ENCODE measurements around the gene BRI3. TPM values are rescaled to one million over a fixed set of nuclear protein-coding genes. Genes with fewer than 3 reads are reported as not detected.
A peak's percentile ranks its signal among the peaks of the same experiment; 100 is the strongest.

The BRI3 gene
- total and polyA plus RNA-seq, 2 of the 13 experiments (the other 11 are each of a cell fraction or from before 2014, with no cell fraction given) = 54.0 to 103 TPM

DNA sequence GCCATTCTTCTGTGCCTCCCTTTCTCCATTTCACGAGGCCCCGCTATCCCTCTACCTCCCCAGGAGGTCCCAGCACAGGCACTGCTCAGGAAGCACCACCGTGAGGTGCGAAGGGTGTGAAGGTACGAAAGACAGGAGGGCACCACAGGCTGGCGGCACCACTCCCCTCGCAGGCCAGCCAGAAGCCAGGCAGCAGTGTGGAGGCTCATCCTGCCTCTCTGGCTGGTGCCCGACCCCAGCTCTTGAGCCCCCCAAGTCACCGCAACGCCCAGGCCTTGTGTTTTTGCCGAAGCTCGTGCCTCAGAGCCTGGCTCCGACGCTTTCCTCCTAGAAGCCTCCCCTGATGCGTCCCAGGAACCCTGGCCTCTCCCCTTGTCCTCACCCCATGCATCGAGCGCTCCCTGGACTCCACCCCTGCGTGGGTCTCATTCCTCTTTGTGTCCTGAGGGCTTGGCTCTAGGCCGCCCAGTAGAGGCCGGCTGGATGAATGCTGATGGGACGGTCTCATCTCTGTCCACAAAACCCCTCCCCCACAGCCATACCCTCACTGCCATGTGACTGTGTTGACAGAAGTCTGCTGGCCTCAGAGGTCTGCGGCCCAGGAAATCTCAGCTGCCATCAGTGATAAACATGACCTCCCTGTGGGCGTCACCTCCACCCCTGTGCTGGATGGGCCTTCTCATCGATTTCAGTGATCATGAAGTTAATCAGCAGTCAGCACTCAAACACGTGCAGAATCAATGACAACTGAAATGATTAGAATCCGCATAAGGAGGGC, 19.3 kb downstream of the BRI3 start (continued):
- peak; percentile 51; the same call in 1 of the 2 replicates for TF ChIP-seq ZBTB20 (CRISPR knock-in tag; IDR thresholded peaks at IDR 0.05; ENCODE audit: borderline replicate concordance, low read depth)
- TF ChIP-seq, protein P1, sequence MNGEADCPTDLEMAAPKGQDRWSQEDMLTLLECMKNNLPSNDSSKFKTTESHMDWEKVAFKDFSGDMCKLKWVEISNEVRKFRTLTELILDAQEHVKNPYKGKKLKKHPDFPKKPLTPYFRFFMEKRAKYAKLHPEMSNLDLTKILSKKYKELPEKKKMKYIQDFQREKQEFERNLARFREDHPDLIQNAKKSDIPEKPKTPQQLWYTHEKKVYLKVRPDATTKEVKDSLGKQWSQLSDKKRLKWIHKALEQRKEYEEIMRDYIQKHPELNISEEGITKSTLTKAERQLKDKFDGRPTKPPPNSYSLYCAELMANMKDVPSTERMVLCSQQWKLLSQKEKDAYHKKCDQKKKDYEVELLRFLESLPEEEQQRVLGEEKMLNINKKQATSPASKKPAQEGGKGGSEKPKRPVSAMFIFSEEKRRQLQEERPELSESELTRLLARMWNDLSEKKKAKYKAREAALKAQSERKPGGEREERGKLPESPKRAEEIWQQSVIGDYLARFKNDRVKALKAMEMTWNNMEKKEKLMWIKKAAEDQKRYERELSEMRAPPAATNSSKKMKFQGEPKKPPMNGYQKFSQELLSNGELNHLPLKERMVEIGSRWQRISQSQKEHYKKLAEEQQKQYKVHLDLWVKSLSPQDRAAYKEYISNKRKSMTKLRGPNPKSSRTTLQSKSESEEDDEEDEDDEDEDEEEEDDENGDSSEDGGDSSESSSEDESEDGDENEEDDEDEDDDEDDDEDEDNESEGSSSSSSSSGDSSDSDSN (CRISPR knock-in tag; IDR thresholded peaks at IDR 0.05) = 0 out of 2 replicates have a peak, but pooled peaks have one; percentile 19
- TF ChIP-seq ZNF12 (CRISPR knock-in tag; IDR thresholded peaks at IDR 0.05) = no peak
- TF ChIP-seq, protein P2, sequence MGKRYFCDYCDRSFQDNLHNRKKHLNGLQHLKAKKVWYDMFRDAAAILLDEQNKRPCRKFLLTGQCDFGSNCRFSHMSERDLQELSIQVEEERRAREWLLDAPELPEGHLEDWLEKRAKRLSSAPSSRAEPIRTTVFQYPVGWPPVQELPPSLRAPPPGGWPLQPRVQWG (CRISPR knock-in tag; IDR thresholded peaks at IDR 0.05; ENCODE audit: borderline replicate concordance, low read depth) = no peak
- TF ChIP-seq TARDBP (CRISPR knock-in tag; IDR thresholded peaks at IDR 0.05) = peak; percentile 89
- no peak for TF ChIP-seq RFX5 (IDR thresholded peaks at IDR 0.05; ENCODE audit: low read depth, low read length)
- TF ChIP-seq GABPA (IDR thresholded peaks at IDR 0.05; ENCODE audit: low read depth, low read length) = no peak
- TF ChIP-seq GABPA (CRISPR knock-in tag; IDR thresholded peaks at IDR 0.05; ENCODE audit: low read depth) = no peak
- TF ChIP-seq, protein P3, sequence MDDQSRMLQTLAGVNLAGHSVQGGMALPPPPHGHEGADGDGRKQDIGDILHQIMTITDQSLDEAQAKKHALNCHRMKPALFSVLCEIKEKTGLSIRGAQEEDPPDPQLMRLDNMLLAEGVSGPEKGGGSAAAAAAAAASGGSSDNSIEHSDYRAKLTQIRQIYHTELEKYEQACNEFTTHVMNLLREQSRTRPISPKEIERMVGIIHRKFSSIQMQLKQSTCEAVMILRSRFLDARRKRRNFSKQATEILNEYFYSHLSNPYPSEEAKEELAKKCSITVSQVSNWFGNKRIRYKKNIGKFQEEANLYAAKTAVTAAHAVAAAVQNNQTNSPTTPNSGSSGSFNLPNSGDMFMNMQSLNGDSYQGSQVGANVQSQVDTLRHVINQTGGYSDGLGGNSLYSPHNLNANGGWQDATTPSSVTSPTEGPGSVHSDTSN (CRISPR knock-in tag; IDR thresholded peaks at IDR 0.05; ENCODE audit: borderline replicate concordance) = no peak
- TF ChIP-seq MTA1 (CRISPR knock-in tag; IDR thresholded peaks at IDR 0.05; ENCODE audit: borderline replicate concordance) = peak; percentile 71; the same call in 1 of the 2 replicates
- TF ChIP-seq, protein P4, sequence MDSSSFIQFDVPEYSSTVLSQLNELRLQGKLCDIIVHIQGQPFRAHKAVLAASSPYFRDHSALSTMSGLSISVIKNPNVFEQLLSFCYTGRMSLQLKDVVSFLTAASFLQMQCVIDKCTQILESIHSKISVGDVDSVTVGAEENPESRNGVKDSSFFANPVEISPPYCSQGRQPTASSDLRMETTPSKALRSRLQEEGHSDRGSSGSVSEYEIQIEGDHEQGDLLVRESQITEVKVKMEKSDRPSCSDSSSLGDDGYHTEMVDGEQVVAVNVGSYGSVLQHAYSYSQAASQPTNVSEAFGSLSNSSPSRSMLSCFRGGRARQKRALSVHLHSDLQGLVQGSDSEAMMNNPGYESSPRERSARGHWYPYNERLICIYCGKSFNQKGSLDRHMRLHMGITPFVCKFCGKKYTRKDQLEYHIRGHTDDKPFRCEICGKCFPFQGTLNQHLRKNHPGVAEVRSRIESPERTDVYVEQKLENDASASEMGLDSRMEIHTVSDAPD (CRISPR knock-in tag; IDR thresholded peaks at IDR 0.05) = 0 out of 2 replicates have a peak, but pooled peaks have one; percentile 17
- TF ChIP-seq, protein P5, sequence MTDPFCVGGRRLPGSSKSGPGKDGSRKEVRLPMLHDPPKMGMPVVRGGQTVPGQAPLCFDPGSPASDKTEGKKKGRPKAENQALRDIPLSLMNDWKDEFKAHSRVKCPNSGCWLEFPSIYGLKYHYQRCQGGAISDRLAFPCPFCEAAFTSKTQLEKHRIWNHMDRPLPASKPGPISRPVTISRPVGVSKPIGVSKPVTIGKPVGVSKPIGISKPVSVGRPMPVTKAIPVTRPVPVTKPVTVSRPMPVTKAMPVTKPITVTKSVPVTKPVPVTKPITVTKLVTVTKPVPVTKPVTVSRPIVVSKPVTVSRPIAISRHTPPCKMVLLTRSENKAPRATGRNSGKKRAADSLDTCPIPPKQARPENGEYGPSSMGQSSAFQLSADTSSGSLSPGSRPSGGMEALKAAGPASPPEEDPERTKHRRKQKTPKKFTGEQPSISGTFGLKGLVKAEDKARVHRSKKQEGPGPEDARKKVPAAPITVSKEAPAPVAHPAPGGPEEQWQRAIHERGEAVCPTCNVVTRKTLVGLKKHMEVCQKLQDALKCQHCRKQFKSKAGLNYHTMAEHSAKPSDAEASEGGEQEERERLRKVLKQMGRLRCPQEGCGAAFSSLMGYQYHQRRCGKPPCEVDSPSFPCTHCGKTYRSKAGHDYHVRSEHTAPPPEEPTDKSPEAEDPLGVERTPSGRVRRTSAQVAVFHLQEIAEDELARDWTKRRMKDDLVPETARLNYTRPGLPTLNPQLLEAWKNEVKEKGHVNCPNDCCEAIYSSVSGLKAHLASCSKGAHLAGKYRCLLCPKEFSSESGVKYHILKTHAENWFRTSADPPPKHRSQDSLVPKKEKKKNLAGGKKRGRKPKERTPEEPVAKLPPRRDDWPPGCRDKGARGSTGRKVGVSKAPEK (CRISPR knock-in tag; IDR thresholded peaks at IDR 0.05; ENCODE audit: borderline replicate concordance) = no peak
- 0 out of 2 replicates have a peak, but pooled peaks have one; percentile 25 for TF ChIP-seq AHR (CRISPR knock-in tag; IDR thresholded peaks at IDR 0.05)
- TF ChIP-seq ZNF605 (CRISPR knock-in tag; IDR thresholded peaks at IDR 0.05) = no peak
- no peak for TF ChIP-seq HNF4G (IDR thresholded peaks at IDR 0.05; ENCODE audit: borderline replicate concordance, low read depth, low read length)
- TF ChIP-seq HNF4G (CRISPR knock-in tag; IDR thresholded peaks at IDR 0.05; ENCODE audit: borderline replicate concordance, low read depth) = 0 out of 2 replicates have a peak, but pooled peaks have one; percentile 18
- TF ChIP-seq, protein P6, sequence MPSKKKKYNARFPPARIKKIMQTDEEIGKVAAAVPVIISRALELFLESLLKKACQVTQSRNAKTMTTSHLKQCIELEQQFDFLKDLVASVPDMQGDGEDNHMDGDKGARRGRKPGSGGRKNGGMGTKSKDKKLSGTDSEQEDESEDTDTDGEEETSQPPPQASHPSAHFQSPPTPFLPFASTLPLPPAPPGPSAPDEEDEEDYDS (CRISPR knock-in tag; IDR thresholded peaks at IDR 0.05) = 0 out of 2 replicates have a peak, but pooled peaks have one; percentile 11
- TF ChIP-seq PPARG (CRISPR knock-in tag; conservative IDR thresholded peaks at IDR 0.05) = 0 out of 2 replicates have a peak, but pooled peaks have one; percentile 46
- TF ChIP-seq ZNF317 (CRISPR knock-in tag; IDR thresholded peaks at IDR 0.05) = no peak
- peak; percentile 64 for TF ChIP-seq PITX1 (CRISPR knock-in tag; IDR thresholded peaks at IDR 0.05)
- peak; percentile 67 for TF ChIP-seq FOSL2 (CRISPR knock-in tag; IDR thresholded peaks at IDR 0.05)
